SH-SY5Y (cell line): Measurements from ENCODE around the gene TFF2.

Experiments
- GATA2 ChIP-seq: IDR thresholded peaks from 2 replicates; pipeline ENCODE4 v1.6.1; 2011; ENCODE audit warnings: mild to moderate bottlenecking, low read depth, low read length
- GATA3 ChIP-seq: IDR thresholded peaks from 2 replicates; pipeline ENCODE4 v1.6.1; 2011; ENCODE audit warnings: low read depth, mild to moderate bottlenecking, low read length, moderate library complexity

GRCh38 chr21:42311816-42312625 lies 38.8 kb downstream of the TFF2 start:
- TF ChIP-seq GATA3: no peak
- no peak for TF ChIP-seq GATA2
